GM12801 (cell line): ENCODE data around the gene ADCY7.

Experiments used
- CTCF ChIP-seq: IDR thresholded peaks from one replicate; pipeline ENCODE4 v1.5.1; 2011; ENCODE audit warnings: control low read depth; ENCODE audit not compliant: insufficient read length; ENCODE audit errors: extremely low read depth

Gene ADCY7

GRCh38 chr16:50246299-50247122, 19.8 kb upstream of the ADCY7 start:
- TF ChIP-seq CTCF: no peak

DNA sequence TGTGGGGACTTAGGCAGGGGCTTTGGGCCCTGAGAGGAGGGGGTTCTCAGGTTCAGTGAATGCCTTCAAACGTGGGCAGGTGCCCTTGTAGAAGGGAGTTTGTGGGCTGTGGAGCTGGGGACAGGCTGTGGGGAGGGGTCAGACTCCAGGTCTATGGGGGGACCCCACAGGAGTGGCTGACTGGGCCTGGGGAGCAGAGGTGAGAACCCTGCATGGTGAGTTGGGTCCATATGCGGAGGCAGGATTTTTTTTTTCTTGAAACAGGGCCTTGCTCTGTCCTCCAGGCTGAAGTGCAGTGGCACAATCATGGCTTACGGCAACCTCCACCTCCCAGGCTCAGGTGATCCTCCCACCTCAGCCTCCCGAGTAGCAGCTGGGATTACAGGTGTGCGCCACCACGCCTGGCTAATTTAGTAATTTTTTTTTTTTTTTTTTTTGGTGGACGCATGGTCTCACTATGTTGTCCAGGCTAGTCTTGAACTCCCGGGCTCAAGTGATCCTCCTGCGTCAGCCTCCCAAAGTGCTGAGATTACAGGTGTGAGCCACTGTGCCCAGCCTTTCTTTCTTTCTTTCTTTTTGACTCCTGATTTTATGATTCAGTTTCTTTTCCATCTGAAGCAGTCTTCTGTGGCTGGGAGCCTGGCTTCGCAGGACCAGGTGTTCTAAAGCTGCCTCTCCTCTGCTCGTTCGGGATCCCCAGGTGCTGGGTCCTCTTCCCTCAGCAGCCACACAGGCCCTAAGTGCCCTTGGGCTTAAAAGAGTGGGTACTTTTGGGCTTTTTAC, 19.0 kb upstream of the ADCY7 start:
- no peak for TF ChIP-seq CTCF

GRCh38 chr16:50247906-50248608, 18.3 kb upstream of the ADCY7 start:
- TF ChIP-seq CTCF: no peak

GRCh38 chr16:50248845-50249244, 17.5 kb upstream of the ADCY7 start:
- no peak for TF ChIP-seq CTCF

DNA sequence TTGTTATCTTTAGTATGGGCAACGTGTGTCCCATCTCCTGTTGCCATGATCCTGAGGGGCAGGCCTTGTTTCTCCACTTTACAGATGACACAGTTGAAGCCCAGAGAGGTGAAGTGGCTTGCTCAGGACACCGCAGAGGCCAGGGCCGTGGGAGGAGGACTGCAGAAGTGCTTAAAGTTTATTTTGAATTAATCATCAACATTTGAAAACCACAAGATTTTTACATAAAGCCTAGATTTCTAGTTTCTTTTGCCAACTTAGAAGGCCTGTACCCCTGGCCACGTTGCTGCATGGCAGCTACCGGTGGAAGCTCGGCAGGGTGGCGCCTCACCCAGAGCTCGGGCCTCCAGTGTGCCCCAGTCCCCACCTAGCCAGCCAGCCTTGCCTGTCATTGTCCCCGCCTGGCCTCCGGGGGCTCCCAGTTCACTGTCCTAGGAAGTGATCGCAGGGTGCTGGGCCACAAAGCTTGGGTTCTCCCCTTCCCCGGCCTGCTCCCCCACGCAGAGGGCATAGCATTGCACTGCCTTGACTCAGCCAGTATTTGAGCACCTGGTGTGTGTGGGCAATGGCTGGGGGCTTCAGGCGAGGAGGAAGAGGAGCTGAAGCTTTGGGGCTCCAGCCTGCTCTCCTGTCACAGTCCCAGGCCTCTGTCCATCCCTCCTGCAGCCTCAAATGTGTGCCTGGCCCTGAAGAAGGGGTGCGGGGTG, 14.8 kb upstream of the ADCY7 start:
- no peak for TF ChIP-seq CTCF

- TF ChIP-seq CTCF: no peak
Observed at GRCh38 chr16:50252082-50252611, 14.2 kb upstream of the ADCY7 start.
